Airway epithelial cell (primary cell): Measurements from ENCODE around the gene MRPS17. TPM values are rescaled to one million over a fixed set of nuclear protein-coding genes. Genes with fewer than 3 reads are reported as not detected.

Source experiments
- total RNA-seq: library from RNA; depleted of rRNA; stranded (reverse); fragments of >200 nt; gene quantifications from 2 replicates; pipeline ENCODE4 v1.2.3, GENCODE V29; 2015

MRPS17 gene
- total RNA-seq: 11.1 and 16.0 TPM in 2 replicates

DNA sequence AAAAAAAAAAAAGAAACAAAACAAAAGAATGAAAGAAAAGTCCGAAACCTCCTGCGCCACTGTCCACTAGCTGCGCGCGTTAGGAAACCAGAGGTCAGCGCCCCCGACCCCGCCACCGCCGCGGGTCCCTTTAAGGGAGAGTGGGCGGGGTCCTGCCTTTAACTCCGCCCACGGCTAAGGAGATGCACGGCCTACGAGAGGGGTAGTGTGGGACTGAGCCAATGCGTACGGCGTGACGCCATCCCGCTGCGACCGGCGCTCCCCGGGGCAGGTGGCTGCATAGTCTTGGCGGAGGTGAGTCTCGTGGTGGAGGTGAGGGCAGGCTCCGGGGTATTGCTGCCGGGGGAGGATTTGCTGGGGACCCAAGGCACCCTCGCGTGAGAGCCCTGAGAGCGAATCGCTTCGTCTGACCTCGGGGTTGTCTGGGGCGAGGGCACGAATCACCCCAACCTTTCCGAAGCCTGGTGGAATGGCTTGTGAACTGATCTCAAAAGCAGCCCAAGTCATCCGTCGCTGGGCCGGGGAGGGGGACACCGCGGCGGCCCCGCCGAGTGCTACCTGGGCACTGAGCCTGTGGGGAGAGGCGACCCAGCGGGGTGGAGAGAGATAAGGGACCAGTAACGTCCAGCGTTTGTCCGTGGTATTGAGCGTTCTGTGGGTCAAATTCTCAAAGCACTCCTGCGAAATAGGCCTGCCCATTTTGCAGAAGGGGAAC is at the start of gene MRPS17:
Gene MRPS17 (plus strand): TSS at position 241 of the 715 bp plus-strand sequence. CDS start 1,319 bp downstream, outside the sequence.

DNA sequence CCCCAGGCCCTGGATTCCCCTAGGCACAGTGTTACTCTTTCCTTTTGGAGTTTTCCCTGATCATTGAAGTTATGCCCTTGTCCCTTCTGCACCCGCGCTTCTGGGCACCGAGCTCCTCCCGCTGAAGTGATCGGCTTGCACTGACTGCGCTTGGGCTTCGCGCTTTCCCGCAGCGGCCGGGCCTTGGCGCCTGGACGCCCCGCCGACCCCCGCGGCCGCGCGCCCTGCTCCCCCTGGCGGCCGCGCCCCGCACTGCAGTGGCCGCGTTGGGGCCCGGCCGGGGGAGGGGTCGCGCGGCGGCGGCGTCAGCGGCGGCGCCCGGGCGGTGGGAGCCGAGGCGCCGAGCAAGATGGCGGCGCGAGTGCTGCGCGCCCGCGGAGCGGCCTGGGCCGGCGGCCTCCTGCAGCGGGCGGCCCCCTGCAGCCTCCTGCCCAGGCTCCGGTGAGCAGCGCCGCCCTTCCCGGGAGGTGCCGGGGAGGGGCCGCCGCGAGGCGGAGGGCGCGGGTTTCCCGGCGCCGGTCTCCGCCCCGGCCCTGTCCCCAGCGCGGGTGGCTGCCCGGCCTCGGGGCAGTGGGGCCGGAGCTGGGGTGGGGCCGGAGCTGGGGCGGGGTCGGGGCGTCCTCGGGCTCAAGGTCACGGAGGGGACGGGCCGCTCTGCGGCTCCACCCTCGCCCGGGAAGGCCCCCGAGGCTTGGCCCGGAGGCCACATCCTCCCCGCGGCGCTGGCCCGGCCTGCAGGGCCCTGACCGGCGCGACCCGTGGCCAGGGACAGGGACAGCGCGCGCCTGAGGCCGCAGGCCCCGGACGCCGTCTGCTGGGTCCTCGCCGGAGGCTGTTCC is 12.8 kb downstream of the MRPS17 start, which contains the start of gene NIPSNAP2:
Gene NIPSNAP2 (plus strand): TSS at position 325 of the 839 bp plus-strand sequence. CDS start 25 bp downstream, at position 350.

Other genes with a start within 250 kb of the MRPS17 start
- gene SEPTIN14, start 89.1 kb upstream of the MRPS17 start, total RNA-seq: not detected in 2 replicates
- gene ZNF713, start 64.4 kb upstream of the MRPS17 start, total RNA-seq: 0.56 and 1.3 TPM in 2 replicates
- 50.1 and 60.1 TPM in 2 replicates for gene NIPSNAP2, start 12.7 kb downstream of the MRPS17 start, total RNA-seq
- 50.4 and 64.1 TPM in 2 replicates for gene PSPH, start 99.6 kb downstream of the MRPS17 start, total RNA-seq
- 224 and 240 TPM in 2 replicates for gene CCT6A, start 99.9 kb downstream of the MRPS17 start, total RNA-seq
- 124 and 158 TPM in 2 replicates for gene SUMF2, start 112.4 kb downstream of the MRPS17 start, total RNA-seq
- gene PHKG1, start 141.1 kb downstream of the MRPS17 start, total RNA-seq: 0.07 TPM in 1 of 2 replicates, not detected in the other
- 599 and 665 TPM in 2 replicates for gene CHCHD2, start 154.6 kb downstream of the MRPS17 start, total RNA-seq
- gene NUPR2, start 164.5 kb downstream of the MRPS17 start, total RNA-seq: 5.7 TPM in 1 of 2 replicates, not detected in the other